HG02884 (cell line): ENCODE data around the gene ASCC2.

ENCODE experiments used
- ATAC-seq: cut with Tn5 transposase; IDR thresholded peaks from one replicate; pipeline ENCODE4 v1.9.1; 2021; ENCODE audit warnings: mild to moderate bottlenecking, moderate library complexity; ENCODE audit not compliant: unreplicated experiment

Gene ASCC2

DNA sequence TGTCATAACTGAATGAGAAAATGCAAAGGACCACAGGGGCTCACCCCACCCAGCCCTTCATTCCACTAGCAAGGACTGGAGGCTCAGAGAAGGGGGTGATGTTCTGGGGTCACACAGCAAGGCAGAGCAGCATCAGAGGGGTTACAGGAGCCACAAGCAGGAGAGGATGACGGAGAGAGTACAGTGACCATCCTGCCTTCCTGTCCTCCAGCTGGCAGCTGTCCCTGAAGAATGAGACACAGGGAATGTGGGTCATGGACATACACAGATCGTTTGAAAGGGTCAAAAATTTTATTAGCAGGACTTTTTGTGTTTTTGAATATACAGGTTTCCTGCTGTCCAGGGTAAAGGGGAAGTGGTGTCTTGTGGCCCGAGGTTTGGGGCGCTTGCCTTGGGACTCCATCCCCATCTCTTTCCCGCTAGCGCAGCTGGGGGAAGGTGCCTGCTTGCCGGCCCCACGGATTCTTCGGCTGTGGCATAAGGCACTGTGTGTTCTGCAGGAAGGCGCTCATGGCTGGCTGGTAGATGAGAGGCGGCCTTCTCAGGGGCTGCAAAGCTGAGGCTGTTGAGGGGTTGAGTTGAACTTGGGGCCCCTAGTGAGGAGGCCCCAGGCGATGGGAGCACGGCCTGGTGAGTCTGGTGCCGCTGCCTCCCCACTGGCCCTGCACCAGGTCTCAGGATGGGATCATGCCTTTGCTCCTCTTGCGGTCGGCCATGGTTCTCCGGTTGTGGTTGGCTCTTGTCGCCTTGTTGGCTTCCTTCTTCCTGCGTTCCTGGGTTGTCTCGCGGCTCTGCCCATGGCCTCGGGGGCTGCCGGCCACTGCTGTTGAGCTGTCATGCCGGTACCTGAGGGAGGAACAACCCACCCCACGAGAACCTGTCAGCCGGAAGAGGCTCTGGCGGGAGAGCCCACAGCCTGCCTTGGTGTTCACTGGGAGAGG is 49.5 kb downstream of the ASCC2 start:
- ATAC-seq: no peak

DNA sequence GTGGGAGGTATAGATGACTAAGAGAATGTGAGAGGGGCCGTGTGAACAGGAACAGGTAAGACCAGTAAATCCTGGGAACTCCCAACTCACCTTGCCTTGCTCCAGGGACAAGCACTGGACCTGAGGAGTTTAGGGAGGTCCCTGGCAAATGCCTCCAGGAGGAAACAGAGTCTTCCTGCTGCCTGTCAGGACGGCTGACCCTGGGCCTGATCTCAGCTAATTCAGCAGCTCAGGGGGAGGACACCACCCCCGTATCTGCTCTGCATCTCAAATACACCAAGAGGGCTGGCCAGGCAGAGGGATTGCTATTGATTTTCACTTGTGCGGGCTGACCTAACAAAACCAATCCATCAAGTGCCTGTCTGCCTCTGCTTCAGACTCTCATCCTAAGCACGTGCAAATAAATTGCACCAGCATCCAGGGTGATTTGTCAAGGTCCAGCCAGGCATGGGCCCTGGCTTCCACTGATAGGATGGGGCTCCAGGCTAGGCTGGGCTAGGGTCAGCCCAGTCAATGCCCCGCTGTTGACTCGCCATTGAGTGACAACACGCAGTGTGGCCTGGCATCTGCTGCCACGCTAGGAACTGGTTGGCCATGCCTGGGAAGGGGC is 50.6 kb downstream of the ASCC2 start:
- ATAC-seq: no peak

- ATAC-seq: no peak
Observed at GRCh38 chr22:29786031-29786430, 52.0 kb downstream of the ASCC2 start.

- no peak for ATAC-seq
Observed at GRCh38 chr22:29784451-29785361, 53.4 kb downstream of the ASCC2 start.

DNA sequence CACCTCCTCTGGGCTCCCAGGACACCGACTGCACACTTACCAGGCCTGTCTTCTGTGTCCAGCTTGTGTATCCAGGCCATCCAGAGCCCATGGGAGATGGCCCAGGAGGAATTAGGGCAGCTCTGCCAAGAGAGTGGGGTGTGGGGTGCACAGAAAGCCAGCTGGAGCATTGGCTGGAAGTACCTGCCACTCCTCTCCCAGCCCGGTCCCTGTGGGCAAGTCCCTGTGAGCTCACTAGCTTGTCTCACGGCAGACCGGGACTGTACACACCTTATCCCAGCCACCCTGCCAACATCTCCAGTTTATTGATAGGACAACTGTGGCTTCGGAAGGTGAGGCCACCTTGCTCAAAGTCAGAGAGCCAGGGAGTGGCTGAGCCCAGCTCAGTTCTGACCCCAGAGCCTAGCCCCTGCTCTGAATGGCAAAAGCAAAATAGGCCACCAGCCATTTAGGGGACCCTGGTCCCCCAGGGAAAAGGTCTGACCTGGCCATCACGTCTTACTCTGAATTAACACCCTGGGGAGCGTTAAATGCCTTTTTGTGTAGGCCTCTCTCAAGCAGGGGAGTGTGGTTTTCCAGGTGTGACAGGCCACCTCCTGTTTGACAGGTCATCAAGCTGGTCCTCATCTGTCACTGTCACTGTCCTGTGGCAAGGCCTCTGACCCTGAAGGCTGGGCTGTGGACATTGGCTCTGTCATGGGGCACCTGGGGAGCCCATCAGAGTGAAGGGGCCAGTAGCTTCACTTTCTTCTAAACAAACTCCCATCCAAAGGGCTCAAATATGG is 55.8 kb downstream of the ASCC2 start:
- ATAC-seq: no peak

- ATAC-seq: no peak
Observed at GRCh38 chr22:29780748-29781676, 57.1 kb downstream of the ASCC2 start.

- no peak for ATAC-seq
Observed at GRCh38 chr22:29780220-29780619, 57.9 kb downstream of the ASCC2 start.

GRCh38 chr22:29773233-29773632 is 64.8 kb downstream of the ASCC2 start:
- no peak for ATAC-seq

GRCh38 chr22:29772170-29772641 is 65.9 kb downstream of the ASCC2 start:
- no peak for ATAC-seq

DNA sequence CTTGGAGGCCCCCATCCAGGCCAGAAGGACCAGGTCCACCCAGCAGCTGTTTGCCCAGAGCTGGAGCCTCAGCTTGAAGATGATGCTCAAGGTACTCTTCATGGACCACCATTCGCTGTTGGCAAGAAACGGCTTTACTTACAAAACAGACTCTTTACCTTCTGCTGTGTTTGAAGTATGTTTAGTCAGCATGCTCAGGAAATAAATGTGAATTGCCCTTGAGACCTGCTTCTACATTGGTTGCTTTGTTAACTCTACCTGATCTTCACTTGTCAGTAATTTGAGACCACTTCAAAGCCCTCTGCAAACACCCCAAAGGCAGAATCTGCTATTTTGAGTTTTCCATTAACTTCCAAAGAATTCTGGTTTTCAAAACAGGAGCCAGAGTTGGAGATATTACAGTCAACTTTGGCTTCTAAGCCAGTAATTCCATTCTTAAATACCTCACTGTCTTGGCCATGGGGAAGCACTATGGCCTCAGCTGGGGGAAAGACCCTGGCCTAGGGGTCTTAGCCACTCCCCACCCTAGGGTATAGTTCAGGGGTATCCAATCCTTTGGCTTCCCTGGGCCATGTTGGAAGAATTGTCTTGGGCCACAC is 68.3 kb downstream of the ASCC2 start:
- ATAC-seq: no peak

GRCh38 chr22:29768052-29768693 is 69.9 kb downstream of the ASCC2 start:
- no peak for ATAC-seq

DNA sequence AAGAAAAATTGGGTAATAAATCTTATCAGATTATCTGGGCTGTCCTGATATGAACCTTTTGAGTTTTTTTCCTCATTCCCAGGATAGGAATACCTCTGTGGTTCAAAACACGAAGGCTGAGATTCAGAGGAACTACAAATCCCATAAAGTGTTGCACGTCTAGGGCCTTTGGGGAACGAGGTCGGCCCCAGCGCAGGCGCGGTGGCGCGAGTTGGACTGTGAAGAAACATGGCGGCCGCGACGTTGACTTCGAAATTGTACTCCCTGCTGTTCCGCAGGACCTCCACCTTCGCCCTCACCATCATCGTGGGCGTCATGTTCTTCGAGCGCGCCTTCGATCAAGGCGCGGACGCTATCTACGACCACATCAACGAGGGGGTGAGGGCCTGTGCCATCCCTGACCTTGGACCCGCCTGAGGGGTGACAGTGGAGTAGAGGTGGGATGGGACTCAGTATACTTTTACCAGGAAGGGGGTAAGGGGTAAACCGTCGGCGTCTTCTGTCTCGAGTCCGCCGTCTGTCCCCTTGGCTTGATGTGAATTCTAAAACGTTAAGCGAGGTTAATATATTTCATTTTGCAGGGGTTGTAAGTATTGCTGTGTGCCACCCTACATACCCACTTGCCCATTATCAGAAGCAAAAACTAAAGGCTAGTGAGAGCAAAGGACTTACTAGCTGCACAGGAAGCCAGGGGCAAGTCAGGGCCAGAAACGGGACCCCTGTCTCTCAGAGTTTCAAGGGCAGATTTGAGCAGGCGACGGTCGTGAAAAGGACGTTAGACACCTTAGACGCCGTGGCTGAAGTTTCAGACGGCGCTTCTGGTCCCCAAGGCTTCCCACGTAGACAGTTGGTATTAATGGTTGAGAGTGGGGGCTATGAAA is 70.7 kb downstream of the ASCC2 start, which contains the start of gene UQCR10:
Gene UQCR10 (plus strand): TSS at position 199 of the 881 bp plus-strand sequence. CDS start 30 bp downstream, at position 229.
- ATAC-seq: peak; percentile 55

GRCh38 chr22:29766632-29767170 is 71.4 kb downstream of the ASCC2 start, which contains the start of gene ZMAT5:
Gene ZMAT5, minus strand, starts transcription at chr22:29767007. Its CDS starts 18,463 bp downstream, at chr22:29748544.
- ATAC-seq: peak; percentile 78

DNA sequence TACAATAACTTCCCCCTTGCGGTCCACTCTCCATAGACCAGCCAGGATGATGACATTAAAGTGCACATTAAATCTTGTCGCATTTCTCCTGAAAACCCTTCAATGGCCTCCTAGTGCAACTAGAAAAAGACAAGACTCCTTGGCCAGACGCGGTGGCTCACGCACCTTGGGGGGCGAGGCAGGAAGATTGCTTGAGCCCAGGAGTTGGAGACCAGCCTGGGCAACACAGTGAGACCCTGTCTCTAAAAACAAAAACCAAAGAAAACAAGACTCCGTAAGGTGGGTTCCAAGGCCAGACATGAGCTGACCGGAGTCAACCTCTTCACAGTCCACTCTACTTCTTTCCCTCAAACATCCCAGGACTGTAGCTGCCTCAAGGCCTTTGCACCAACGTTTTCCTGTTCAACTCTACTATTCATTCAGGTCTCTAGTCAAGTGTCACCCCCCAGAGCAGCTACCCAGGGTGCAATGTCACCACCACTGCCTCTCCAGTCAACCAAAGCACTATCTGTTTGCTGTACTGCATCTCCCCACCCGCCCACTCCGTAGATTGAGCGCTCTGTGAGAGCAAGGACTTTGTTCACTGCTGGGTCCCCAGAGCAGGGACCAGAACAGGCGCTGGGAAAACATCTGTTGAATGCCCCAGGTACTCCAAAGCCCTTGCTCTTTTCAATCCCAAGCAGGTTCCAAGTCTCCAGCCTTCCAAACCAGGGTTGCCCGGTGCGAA is 72.0 kb downstream of the ASCC2 start:
- ATAC-seq: no peak

DNA sequence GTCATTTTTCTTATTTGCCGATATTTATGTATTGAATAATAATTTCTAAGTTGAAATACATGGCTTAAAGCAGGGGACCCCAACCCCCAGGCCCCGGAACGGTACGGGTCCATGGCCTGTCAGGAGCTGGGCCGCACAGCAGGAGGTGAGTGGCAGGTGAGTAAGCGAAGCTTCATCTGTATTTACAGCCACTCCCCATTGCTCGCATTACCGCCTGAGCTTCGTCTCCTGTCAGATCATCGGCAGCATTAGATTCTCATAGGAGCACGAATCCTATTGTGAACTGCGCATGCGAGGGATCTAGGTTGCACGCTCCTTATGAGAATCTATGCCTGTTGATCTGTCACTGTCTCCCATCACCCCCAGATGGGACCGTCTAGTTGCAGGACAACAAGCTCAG is 75.8 kb downstream of the ASCC2 start:
- ATAC-seq: no peak

- no peak for ATAC-seq
Observed at GRCh38 chr22:29758959-29759358, 79.1 kb downstream of the ASCC2 start.
